Fibroblast of the aortic adventitia (primary cell): Measurements from ENCODE around the gene PTTG1. TPM values are rescaled to one million over a fixed set of nuclear protein-coding genes. Genes with fewer than 3 reads are reported as not detected.
"Not testable (repeated sequence)": the region's sequence is repeated elsewhere in the genome, so short reads cannot be mapped to it uniquely, and the experiment has no call there.

ENCODE experiments used
- DNase-seq: peaks from one replicate; pipeline ENCODE4 v3.0.0-alpha.2; 2010; ENCODE audit warnings: low read depth
- H3K4me3 ChIP-seq: 2 replicates; pipeline ENCODE4 v1.5.1; 2011; ENCODE audit warnings: low read depth, mild to moderate bottlenecking, control low read depth, low read length, moderate library complexity
- CTCF ChIP-seq: IDR thresholded peaks from 2 replicates; pipeline ENCODE4 v1.5.1; 2011; ENCODE audit warnings: mild to moderate bottlenecking, low read length, control low read depth, inconsistent platforms; ENCODE audit not compliant: insufficient read depth
- total RNA-seq: library from RNA; depleted of rRNA; stranded (reverse); fragments of >200 nt; gene quantifications from 2 replicates; pipeline ENCODE4 v1.2.3, GENCODE V29; 2012; ENCODE audit warnings: low replicate concordance

PTTG1 gene
- total RNA-seq, 1 donor: 107 TPM

DNA sequence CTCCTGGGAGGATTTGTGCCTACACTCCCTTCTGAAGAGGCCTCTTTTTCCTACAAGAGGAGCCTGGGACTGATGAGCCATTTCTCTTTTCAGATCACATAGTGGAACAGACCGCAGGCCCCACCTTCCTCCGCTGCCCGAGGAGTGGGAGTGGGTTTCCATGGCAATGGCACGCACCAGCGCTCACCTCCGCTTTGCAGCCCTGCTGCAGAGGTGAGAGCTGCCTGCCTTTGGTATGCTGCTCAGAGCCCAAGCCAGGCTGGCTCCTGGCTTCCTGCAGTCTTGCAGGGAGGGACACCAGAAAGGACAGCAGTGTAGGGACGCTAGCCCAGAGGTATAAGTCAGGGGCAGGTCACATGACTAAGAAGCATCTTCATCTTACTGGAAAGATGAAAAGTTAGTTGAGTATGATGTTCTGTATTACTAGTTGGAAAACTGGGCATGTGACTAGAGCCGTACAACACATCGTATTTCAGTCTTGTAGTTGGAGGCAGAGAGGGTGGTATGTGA lies 12.4 kb downstream of the PTTG1 start:
- no peak for DNase-seq
- no peak for TF ChIP-seq CTCF
- no peak overlapping the region for H3K4me3 ChIP-seq

GRCh38 chr5:160435532-160435931 lies 13.9 kb downstream of the PTTG1 start:
- TF ChIP-seq CTCF: no peak
- H3K4me3 ChIP-seq: no peak overlapping the region
- DNase-seq: no peak

DNA sequence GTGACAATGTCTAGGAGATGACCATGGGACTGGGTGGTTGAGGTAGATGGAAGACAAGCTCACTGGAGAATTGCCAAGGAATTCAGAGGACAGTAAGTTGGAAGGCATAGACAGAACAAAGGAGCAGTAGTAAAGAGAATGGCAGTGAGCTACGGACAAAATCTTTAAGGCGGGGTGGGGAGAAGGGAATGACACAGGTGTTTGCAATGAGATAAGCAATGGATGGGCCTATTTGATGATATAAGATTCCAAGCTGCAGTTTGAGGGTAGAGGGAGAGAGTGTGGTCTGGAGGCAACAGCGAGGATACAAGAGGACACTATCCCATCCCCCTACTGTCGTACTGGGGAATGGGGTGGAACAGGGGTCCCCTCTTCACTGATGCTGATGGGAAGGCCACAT lies 14.4 kb downstream of the PTTG1 start:
- H3K4me3 ChIP-seq: no peak overlapping the region
- no peak for TF ChIP-seq CTCF
- no peak for DNase-seq

DNA sequence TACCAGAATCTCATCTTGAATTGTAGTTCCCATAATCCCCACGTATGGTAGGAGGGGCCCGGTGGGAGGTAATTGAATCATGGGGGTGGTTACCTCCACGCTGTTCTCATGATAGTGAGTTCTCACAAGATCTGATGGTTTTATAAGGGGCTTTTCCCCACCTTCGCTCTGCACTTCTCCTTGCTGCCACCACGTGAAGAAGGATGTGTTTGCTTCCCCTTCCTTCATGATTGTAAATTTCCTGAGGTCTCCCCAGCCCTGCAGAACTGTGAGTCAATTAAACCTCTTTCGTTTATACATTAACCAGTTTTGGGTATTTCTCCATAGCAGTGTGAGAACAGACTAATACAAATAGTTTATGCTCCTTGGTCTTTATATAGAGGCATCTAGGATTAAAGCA lies 15.0 kb downstream of the PTTG1 start:
- H3K4me3 ChIP-seq, DNase-seq: not testable (repeated sequence)

- no peak for TF ChIP-seq CTCF
- no peak for DNase-seq
Measured at GRCh38 chr5:160437271-160437670, 15.6 kb downstream of the PTTG1 start.

DNA sequence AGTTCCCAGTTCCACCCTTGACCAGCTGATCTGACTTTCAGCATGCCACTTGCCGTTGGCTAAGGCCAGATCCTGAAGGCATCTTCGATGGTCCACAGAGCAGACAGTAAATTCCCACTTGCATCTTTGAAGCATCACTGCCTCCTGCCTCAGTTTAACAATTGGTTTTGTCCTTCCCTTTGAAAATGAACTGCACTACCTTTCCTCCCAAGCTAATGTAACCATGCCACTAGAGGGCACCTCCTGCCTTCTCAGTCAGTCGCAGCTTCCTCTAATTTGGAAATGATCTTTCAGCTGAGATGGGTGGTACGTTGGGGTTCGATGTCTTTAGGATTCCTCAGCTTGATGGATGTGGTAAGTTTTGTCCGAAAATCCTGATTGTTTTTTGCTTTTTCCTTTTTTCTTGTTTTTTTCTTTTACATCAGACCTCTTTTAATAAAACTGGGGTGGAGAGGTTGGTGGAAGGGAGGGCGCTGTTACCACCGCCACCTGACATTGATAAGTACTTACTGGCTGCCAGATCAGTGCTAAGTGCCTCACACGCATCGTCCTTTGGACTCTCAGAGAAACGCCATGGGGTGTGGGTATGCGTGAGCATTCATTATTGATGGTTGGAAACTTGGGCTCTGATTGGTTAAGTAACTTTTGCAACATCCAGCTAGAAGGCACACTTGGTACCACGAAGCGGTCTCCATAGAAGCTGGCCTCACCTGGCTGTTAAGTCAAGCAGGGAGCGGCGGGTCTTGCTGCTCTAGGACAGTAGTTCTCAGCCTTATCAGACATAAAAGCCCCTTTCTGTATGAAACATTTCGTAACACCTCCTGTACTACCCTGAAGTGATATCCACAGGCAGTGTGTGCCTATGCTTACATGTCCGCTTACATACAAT lies 16.9 kb downstream of the PTTG1 start:
- peak overlapping the region; percentile 52 for H3K4me3 ChIP-seq
- peak; percentile 79 for DNase-seq
- TF ChIP-seq CTCF: peak; percentile 91

More at GRCh38 chr5:160437271-160437670, 15.6 kb downstream of the PTTG1 start:
- H3K4me3 ChIP-seq: no peak overlapping the region

DNA sequence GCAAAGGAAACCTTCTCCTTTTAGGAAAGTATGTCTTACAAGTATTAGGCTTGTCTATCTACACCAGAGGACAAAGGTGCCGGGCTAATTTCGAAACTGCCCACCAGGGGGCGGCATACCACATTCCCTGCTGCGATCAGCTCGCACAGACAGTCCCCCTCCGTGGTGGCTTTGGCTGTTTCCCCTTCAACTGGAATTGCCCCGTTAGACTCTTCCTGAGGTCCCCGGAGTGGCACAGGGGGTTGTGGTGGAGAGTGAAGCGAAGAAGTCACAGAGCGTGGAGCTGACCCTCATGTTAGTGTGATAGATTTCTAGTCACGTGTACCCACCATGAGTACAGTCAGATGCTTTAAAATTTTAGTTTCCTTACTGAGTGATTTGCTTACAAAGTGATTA lies 17.5 kb downstream of the PTTG1 start:
- peak overlapping the region; percentile 64 for H3K4me3 ChIP-seq
- TF ChIP-seq CTCF: peak; percentile 91
- peak; percentile 81 for DNase-seq
